Epidermal melanocyte (primary cell): ENCODE results near the gene PPP4R1.

Experiments
- DNase-seq: peaks from one replicate; pipeline ENCODE4 v3.0.0; 2011; ENCODE audit warnings: low spot score; ENCODE audit not compliant: insufficient read length

The PPP4R1 gene

GRCh38 chr18:9552616-9553015 is 61.7 kb downstream of the PPP4R1 start:
- no peak for DNase-seq

GRCh38 chr18:9552191-9552590 is 62.2 kb downstream of the PPP4R1 start:
- DNase-seq: no peak

- DNase-seq: no peak
Measured at GRCh38 chr18:9550429-9550828, 63.9 kb downstream of the PPP4R1 start.

- no peak for DNase-seq
Measured at GRCh38 chr18:9549405-9549804, 65.0 kb downstream of the PPP4R1 start.

GRCh38 chr18:9547782-9548181 is 66.6 kb downstream of the PPP4R1 start:
- no peak for DNase-seq

GRCh38 chr18:9546468-9546867 is 67.9 kb downstream of the PPP4R1 start:
- no peak for DNase-seq

GRCh38 chr18:9545029-9545428 is 69.3 kb downstream of the PPP4R1 start:
- DNase-seq: no peak

- DNase-seq: no peak
Measured at GRCh38 chr18:9542924-9543323, 71.4 kb downstream of the PPP4R1 start.

- no peak for DNase-seq
Measured at GRCh38 chr18:9539938-9540337, 74.4 kb downstream of the PPP4R1 start.

- DNase-seq: no peak
Measured at GRCh38 chr18:9539283-9539682, 75.1 kb downstream of the PPP4R1 start.

- DNase-seq: no peak
Measured at GRCh38 chr18:9537677-9538076, 76.7 kb downstream of the PPP4R1 start.

GRCh38 chr18:9536354-9537152 is 77.8 kb downstream of the PPP4R1 start:
- DNase-seq: no peak

GRCh38 chr18:9535430-9535991 is 78.8 kb downstream of the PPP4R1 start:
- DNase-seq: peak; percentile 66

GRCh38 chr18:9534844-9535243 is 79.5 kb downstream of the PPP4R1 start:
- no peak for DNase-seq

- no peak for DNase-seq
Measured at GRCh38 chr18:9531791-9532410, 82.5 kb downstream of the PPP4R1 start.

- no peak for DNase-seq
Measured at GRCh38 chr18:9530226-9531009, 83.9 kb downstream of the PPP4R1 start.

GRCh38 chr18:9526458-9526857 is 87.9 kb downstream of the PPP4R1 start:
- no peak for DNase-seq

- no peak for DNase-seq
Measured at GRCh38 chr18:9522952-9523351, 91.4 kb downstream of the PPP4R1 start.

- DNase-seq: no peak
Measured at GRCh38 chr18:9521770-9522169, 92.6 kb downstream of the PPP4R1 start.

- no peak for DNase-seq
Measured at GRCh38 chr18:9520666-9521065, 93.7 kb downstream of the PPP4R1 start.

- no peak for DNase-seq
Measured at GRCh38 chr18:9519399-9519798, 95.0 kb downstream of the PPP4R1 start.

- no peak for DNase-seq
Measured at GRCh38 chr18:9517869-9518268, 96.5 kb downstream of the PPP4R1 start.
